ENCODE data around the gene GALNT7.
A peak's percentile ranks its signal among the peaks of the same experiment; 100 is the strongest.
"Not testable (repeated sequence)": the region's sequence is repeated elsewhere in the genome, so short reads cannot be mapped to it uniquely, and the experiment has no call there.

Gene GALNT7, protein sequence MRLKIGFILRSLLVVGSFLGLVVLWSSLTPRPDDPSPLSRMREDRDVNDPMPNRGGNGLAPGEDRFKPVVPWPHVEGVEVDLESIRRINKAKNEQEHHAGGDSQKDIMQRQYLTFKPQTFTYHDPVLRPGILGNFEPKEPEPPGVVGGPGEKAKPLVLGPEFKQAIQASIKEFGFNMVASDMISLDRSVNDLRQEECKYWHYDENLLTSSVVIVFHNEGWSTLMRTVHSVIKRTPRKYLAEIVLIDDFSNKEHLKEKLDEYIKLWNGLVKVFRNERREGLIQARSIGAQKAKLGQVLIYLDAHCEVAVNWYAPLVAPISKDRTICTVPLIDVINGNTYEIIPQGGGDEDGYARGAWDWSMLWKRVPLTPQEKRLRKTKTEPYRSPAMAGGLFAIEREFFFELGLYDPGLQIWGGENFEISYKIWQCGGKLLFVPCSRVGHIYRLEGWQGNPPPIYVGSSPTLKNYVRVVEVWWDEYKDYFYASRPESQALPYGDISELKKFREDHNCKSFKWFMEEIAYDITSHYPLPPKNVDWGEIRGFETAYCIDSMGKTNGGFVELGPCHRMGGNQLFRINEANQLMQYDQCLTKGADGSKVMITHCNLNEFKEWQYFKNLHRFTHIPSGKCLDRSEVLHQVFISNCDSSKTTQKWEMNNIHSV

DNA sequence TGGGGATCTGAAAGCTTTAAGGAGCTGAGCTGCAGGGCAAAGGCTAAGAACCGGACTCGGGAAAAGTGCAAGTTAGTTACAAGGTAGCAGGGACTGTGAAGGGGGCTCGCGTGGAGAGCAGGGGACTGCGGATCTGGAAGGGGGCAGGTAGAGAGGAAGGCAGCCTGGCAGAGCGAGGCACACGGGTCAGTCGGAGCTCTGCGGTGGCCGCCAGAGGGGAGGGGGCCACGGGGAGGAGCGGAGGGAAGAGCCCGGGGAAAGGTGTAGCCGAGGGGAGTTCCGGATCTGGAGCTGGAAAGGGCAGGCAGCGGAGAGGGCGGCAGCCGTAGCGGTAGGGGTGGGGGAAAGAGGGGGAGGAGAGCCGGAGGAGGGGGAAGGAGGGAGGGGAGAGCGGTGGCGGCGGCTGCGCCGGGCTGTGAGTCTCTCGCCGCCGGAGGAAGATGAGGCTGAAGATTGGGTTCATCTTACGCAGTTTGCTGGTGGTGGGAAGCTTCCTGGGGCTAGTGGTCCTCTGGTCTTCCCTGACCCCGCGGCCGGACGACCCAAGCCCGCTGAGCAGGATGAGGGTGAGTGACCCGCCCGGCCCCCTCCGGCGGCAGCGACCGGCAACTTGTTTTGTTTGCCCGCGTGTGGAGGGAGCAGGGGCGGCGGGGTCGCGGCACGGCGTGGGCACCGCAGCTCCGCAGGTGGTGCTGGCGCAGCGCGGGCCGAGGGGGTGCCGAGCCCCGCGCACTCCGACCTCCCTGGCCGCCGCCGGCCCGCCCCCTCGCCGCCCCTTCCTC lies at the start of gene GALNT7:
Gene GALNT7, plus strand, starts transcription at position 416 of the 782 bp plus-strand sequence. Its CDS starts 25 bp downstream, at position 441.
- no peak for DNase-seq

DNA sequence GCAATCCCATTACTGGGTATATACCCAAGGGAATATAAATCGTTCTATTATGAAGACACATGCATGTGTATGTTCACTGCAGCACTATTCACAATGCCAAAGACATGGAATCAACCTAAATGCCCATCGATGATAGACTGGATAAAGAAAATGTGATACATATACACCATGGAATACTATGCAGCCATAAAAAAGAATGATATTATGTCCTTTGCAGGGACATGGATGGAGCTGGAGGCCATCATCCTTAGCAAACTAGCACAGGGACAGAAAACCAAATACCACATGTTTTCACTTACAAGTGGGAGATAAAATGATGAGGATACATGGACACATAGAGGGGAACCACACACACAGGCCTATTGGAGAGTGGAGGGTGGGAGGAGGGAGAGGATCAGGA lies 49.8 kb upstream of the GALNT7 start:
- DNase-seq = not testable (repeated sequence)

DNA sequence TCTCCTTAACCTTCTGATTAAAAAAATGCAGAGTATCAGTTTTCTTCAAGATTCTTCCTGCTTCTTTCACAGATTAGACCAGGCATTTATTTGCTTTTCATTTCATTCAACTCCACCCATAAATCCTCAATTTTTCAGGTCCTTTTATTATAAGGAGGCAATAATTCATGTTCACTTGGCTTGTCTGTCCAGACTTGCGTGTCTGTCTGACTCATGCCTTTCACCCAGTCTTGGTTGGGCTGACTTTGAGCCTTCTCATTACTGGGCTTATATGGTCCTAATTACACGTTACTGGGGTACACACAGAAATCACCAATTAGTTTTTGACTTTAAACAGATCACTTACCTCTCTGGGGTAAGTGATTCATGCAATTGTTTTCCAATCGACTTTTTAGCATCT lies 48.8 kb upstream of the GALNT7 start:
- no peak for DNase-seq

DNA sequence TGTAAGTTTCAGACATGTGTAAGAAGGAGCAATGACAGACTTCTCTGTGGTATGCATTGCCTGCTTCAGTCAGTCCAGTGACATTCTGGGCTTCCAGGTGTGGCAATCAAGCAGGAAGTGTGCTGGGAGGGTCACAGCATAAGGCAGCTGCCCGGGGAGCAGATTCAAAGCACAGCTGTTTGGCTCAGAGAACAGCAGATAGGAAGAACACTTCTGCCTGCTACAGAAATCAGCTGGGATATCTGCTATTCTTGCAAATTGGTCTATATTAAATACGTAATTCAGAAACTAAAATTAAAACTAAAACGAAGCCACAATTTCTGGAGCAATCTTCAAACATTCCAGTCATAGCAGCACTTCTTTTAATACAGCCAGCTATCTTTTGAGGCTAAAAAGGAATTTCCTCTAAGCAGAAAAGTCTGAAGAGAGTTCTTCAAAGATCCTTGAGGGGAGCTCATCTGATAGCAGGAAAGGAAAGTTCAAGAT lies 47.5 kb upstream of the GALNT7 start:
- no peak for DNase-seq

DNA sequence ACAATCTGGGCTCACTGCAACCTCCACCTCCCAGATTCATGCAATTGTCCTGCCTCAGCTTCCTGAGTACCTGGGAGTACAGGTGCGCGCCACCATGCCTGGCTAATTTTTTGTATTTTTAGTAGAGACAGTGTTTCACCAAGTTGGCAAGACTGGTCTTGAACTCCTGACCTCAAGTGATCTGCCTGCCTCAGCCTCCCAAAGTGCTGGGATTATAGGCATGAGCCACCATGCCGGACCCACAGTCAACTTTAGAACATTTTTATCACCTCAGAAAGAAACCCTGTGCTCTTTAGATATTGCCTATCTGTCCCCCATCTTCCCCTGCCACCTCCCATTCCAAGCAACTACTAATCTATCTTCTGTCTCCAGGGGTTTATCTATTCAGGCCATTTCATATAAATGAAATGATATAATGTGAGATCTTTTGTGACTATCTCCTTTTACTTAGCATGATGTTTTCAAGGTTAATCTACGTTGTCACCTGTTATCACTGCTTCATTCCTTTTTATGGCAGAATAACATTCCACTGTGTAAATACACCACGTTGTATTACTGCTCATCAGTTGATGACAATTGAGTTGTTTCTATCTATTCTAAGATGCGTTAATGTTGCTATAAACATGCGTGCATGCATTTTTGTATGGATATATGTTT lies 44.3 kb upstream of the GALNT7 start:
- no peak for DNase-seq

DNA sequence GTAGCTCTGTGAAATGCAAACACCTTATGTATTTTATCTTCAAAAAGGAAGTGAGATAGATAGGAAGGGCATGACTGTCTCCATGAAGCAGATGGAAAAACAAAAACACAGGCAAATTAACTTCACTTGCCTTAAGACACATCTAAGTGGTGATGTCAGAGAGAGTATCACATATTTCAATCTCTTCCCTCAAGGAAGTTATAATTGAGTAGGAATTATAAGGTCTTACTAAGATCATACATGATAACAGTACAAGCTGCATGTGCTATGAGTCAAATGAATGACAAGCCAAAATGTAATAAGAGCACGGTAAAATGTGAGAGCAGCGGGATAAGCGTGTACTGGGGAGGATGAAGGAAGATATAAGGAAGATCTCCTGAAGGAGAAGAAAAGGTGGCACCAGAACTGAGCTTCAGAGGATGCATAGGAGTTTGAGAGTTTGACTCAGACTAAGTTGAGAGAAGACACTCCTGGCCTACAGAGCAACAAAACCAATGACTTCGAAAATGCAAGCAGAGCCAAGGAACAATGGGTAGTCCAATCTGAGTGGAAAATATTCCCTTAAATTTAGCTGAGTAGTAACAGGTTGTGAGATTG lies 43.3 kb upstream of the GALNT7 start:
- DNase-seq = no peak

DNA sequence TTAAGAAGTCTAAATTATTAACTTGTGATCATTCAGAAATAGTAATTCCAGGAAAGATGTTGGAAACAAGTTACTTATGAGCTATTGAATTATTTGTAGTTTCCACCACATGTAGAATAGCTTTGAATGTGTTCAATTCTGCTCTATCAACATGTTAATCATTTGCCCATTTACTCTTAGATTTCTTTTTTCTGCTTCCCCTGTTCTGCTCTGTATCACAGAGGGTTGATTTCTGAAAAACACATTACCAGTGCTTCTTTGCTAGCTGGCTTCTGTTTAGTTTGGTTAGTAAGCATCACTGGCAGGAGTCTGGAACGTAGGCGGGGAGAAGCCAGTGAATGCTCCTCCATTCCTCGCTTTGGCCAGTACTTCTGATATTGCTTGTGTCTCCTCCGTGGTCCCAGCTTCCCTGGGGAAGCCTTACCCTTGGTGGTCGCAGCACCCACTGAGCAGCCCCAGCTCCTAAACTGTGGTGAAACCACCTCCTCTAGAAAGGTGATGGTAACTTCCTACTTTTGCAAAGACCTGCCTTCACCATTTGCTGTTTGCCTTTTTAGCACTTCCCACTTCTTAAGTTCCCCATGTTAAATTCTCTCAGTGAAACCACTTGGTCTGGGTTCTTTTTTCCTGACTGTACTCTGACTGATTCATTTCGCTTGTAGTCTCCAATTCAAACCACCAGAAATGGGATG lies 40.3 kb upstream of the GALNT7 start:
- no peak for DNase-seq

DNA sequence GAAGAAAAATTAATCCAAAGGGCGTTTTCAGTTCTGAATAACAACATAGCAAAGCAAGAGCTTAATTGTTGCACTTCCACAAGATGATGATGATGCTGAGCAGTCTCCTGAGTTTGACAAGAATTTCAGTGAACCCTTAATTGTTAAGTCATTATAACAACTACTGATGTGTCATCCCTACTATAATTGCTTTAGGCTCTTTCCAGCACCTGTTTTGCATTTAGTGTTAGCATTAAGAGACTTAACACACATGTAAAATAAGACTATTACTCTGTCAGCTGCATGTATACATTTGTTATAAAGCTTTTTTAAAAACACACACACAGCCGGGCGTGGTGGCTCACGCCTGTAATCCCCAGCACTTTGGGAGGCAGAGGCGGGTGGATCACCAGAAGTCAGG lies 37.9 kb upstream of the GALNT7 start:
- no peak for DNase-seq

DNA sequence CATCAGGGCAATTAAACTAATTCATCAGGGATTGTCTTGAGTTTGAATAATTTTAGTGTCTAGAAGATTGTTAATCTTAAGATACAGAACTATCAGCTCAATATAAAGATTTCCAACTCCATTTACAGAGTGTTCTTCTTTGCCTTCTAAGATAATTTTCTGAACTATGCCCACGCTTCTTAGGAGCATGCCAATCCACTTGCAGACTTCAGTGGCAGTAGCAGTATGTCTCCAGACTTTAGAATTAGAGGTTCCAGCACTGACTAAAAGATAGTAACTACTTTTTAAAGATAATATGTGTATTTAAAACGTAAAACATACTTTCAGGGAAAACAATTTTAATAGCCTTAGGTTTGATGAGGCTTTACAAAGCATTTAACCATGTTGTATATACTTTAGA lies 34.2 kb upstream of the GALNT7 start:
- DNase-seq = no peak

DNA sequence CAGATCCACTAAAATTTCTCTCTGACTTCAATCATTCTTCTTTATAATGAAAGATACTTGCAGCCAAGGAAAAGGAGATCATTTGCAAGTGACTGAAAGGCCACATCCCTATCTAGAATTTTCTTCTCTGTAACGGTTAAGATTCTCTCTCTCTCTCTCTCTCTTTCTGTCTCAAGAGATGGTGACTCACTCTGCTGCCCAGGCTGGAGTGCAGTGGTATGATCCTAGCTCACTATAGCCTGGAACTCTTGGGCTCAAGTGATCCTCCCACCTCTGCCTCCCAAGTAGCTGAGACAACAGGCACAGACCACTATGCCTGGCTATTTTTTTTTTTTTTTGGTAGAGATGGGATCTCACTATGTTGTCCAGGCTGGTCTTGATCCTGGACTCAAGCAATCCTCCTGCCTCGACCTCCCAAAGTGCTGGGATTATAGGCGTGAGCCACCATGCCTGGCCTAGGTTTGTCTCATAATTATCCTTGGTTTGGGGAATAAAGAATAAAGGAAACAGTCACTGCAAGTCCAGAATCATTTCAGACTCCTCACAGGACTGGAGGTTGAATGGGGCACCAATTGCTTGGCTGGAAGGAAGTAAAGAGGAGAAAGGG lies 33.3 kb upstream of the GALNT7 start:
- no peak for DNase-seq

DNA sequence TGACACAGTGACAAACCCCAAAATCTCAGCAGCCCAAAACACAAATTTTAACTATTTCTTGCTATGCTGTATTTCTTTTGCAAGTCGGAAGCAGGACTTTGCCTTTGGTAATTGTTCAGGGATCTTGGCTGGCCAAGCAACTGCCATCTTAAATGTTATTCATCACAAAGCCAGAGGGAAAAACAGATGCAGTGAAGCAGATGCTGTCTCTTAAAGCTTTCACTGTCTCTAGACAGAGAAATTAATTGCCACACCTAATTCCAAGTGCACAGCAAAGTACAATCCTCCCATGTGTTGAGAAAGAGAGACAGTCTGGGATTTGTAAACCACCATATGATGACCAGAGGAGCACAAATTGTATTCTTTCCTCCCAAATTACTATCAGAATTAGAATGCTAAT lies 30.0 kb upstream of the GALNT7 start:
- DNase-seq = no peak

DNA sequence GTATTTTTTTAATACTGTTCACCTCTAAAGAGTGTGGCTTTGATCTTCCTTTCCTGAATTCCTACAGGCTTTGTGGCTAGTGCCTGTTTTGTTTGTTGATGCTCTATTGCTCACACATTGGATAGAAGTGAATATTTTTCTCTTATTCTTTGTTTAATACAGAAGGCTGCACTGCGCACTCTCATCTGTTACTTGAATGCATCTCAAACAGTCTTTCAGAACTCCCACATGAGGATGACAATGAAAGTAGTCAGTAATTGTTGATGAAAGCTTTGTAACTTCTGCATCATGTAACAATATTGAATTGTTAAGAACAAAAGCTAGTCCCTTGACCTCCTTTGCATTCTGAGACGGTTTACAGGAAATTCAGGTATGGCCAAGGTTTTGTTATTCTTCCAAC lies 29.1 kb upstream of the GALNT7 start:
- no peak for DNase-seq

DNA sequence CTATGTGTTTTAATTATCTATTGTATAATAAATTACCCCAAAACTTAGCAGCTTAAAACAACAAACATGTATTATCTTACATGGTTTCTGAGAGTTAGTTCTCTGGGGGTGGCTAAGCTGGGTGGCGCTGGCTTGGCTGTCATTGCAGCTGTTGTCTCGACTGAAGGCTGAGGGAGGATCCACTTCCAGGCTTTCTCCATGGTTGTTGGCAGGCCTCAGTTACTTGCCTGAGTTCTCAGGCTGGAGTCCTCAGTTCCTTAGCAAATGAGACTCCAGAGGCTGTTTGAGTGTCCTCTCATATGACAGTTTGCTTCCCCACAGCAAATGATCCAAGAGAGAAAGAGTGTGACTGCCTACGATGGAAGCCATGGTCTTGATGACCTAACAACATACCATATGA lies 23.5 kb upstream of the GALNT7 start:
- DNase-seq = no peak

DNA sequence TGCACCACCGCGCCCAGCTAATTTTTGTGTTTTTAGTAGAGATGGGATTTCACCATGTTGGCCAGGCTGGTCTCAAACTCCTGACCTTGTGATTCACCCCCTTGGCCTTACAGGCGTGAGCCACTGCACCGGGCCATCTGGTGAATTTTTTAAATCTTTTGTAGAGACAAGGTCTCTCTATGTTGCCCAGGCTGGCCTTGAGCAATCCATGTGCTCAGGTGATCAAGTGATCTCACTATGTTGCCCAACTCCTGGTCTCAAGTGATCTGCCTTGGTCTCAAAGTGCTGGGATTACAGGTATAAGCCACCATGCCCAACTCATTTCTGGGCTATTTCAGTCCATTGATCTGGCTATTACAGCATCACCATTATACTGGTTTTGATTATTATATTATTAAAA lies 22.2 kb upstream of the GALNT7 start:
- DNase-seq = no peak

DNA sequence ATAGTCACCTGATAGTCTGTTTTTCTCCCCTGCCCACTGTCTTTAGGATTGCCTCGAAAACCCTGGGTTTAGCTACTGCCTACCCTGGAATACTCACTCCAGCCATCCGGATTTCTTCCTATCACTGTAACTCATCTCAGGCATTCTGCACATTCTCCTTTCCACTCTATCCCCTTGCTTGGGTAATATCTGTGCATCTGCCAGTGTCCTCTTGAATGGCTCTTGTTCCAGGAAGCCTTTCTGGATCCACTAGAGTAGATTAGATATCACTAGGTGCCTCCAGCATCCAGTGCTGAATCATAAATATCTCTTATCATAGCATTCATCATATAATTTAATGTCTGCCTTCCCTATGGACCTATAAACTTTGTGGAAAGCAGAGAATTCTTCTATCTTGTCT lies 17.1 kb upstream of the GALNT7 start:
- no peak for DNase-seq

DNA sequence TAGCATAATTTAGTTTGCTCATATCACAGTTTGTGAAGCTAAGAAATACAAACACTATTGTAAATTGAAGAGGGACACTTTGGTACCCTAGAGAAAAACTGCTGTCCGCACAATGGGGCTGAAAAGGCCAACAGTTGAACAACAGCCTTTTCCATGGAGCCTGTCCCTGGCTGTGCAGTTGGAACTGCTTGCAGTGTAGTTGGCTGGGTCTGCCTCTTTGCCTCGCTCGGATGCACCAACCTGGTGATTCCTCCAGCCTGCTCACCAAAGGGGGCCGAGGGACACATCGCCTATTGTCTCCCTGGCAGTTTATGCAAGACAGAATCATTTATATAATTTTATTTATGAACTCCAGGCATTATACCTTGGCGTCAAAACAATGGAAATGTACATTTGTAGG lies 16.5 kb upstream of the GALNT7 start:
- peak; percentile 52 to 77 for DNase-seq

DNA sequence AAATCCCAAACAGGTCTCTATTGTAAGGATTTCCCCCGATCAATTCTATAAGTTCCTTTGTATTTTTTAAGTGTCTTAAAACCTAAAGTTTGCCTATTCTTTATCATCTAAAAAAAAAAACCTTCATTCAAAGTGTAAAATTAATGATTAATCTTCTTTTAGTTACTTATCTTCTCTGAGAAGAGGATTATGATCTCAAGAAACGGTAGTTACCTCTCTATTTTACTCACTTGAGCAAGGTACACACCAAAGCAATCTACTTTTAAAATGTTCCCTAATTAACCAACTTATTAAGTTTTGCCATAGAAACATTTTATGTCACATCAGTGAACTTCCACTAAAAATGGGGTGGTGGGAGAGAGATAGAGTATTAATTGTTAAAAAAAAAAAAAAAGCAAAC lies 15.2 kb upstream of the GALNT7 start:
- no peak for DNase-seq

DNA sequence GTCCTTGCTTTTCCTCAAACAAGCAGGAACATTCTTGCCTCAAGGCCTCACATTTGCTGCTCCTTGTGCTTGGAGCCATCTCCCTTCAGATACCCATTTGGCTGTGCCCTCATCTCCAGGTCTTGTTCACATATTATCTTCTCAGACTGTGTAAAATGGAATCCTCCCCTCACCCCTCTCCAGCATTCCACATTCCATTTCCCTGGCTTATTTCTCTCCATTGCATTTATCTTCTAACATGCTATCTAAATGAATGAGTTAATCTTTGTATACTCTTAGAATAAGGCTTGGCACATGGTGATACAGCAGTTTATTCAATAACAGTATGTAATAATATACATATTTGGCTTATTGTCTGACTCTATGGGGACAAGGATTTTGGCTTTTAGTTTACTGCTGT lies 8.8 kb upstream of the GALNT7 start:
- no peak for DNase-seq

DNA sequence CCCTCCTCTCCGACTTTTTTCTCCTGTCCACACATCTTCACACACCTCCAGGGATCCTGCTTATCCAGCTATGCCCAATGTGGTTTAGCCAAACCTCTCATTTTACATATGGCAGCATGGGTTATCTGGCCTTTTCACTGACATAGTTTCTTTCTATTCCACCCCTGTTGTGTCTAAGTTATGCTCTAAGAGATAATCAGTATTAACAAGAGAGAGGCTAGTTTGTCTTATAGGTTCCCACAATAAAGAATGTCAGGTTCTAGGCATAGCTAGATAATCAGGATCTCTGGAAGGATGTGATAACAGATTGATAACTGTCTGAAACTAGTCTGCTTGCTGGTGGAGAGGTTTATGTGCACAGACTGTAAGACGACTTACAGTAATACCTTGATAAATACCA lies 7.7 kb upstream of the GALNT7 start:
- no peak for DNase-seq

DNA sequence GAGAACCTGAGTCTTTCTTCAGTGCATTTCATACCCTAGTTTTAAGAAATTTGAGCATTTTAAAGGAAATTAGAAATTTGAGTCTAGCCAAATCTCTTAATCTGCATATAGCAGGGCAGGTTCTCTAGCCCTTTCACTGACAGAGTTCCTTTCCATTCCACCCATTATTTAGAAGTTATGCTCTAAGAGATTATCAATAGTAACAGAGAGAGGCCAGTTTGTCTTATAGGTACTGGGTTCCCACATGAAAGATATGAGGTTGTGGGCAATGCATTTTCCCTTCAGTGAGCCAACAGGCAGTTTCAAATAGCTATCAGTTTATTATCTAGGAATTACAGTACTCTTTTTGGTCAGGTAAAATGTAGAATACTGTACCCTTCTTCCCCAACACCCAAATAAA lies 7.3 kb upstream of the GALNT7 start:
- DNase-seq = no peak

DNA sequence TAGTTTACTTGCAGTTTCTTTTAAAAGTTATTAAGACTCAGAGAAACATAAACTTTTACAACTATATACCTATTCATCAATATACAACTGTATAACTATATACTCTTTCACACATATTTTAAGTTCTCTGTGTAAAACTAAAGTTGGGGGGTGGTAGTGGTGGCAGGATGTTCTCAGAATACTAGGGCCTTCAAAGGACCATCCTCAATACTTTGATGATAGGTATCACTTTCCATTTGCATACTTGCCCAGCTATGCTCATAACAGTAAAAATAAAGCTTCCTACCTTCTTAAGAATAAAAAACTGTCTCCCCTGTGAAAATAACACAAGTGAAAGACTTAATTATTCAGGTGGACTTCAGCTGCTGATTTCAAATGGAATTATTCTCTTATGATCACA lies 2.9 kb upstream of the GALNT7 start:
- no peak for DNase-seq

DNA sequence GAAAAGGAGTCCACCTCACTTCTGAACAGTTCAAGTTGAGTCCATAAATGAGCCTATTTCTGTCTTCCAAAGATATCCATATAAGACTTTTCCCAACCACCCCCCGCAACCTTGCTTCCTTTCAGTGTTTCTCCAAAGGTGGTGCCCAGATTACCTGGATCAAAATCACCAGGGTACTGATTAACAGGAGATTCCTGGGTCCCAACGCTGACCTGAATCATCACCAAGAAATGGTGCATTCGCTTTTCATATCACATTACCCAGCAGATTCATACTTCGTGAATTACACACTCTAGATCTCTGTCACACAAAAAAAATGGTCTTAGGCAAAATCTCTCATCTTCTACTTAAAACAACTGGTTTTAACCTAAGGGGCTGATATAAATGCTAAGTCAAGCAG lies 2.1 kb upstream of the GALNT7 start:
- DNase-seq = no peak
